HepG2 (cell line): ENCODE results near the gene VAMP2. TPM values are rescaled to one million over a fixed set of nuclear protein-coding genes. Genes with fewer than 3 reads are reported as not detected.

ENCODE experiments used
- ELK4 ChIP-seq: sonication (generic); formaldehyde crosslinking; IDR thresholded peaks from 2 replicates; pipeline ENCODE4 v1.9.0; 2021; ENCODE audit warnings: missing genetic modification reagents, borderline replicate concordance
- KLF15 ChIP-seq: sonication (generic); formaldehyde crosslinking; IDR thresholded peaks from 2 replicates; pipeline ENCODE4 v1.8.1; 2023; ENCODE audit warnings: borderline replicate concordance, mild to moderate bottlenecking, inconsistent platforms, missing genetic modification reagents, mixed read lengths
- MTA1 ChIP-seq: sonication (generic); formaldehyde crosslinking; IDR thresholded peaks from 2 replicates; pipeline ENCODE4 v1.4.0; 2020; ENCODE audit warnings: missing genetic modification reagents, mild to moderate bottlenecking, borderline replicate concordance
- MYC ChIP-seq: sonication (generic); formaldehyde crosslinking; IDR thresholded peaks from 2 replicates; pipeline ENCODE4 v1.9.0; 2021; ENCODE audit warnings: missing genetic modification reagents, borderline replicate concordance
- ONECUT2 ChIP-seq: sonication (generic); formaldehyde crosslinking; IDR thresholded peaks from 2 replicates; pipeline ENCODE4 v1.4.0; 2020; ENCODE audit warnings: missing genetic modification reagents
- POLR2G ChIP-seq: fragments of 200-400 bp; formaldehyde crosslinking; IDR thresholded peaks from 2 replicates; pipeline ENCODE4 v1.6.1; 2018; ENCODE audit warnings: mild to moderate bottlenecking, low read depth, low read length, moderate library complexity
- SATB2 ChIP-seq: sonication (generic); formaldehyde crosslinking; IDR thresholded peaks from 2 replicates; pipeline ENCODE4 v1.5.0; 2020; ENCODE audit warnings: missing genetic modification reagents
- SIN3B ChIP-seq: fragments of 150-350 bp; IDR thresholded peaks from 2 replicates; pipeline ENCODE4 v1.6.1; 2014; ENCODE audit warnings: low read length
- SOX5 ChIP-seq: IDR thresholded peaks from 2 replicates; pipeline ENCODE4 v1.6.1; 2016; ENCODE audit warnings: borderline replicate concordance
- SSRP1 ChIP-seq: IDR thresholded peaks from 2 replicates; pipeline ENCODE4 v1.6.1; 2016; ENCODE audit warnings: control low read depth
- TCF12 ChIP-seq, 2 experiments: fragments of 450-650 bp in 1 of 2; sonication (generic) in 1 of 2; formaldehyde crosslinking in 1 of 2; IDR thresholded peaks; 2 replicates each; pipeline versions ENCODE4 v1.6.1 to v1.8.0; 2017 to 2022; ENCODE audit warnings: antibody characterized with exemption in 1 of 2, mild to moderate bottlenecking in 1 of 2, missing genetic modification reagents in 1 of 2, moderate library complexity in 1 of 2
- TGIF2 ChIP-seq: IDR thresholded peaks from 2 replicates; pipeline ENCODE4 v1.6.1; 2016; ENCODE audit warnings: control low read depth, missing compliant biosample characterization
- TRIM22 ChIP-seq: fragments of 450-650 bp; IDR thresholded peaks from 2 replicates; pipeline ENCODE4 v1.6.1; 2017
- ZKSCAN5 ChIP-seq: sonication (generic); formaldehyde crosslinking; IDR thresholded peaks from 2 replicates; pipeline ENCODE4 v1.5.1; 2020; ENCODE audit warnings: mild to moderate bottlenecking, missing genetic modification reagents
- ZNF12 ChIP-seq: sonication (generic); formaldehyde crosslinking; IDR thresholded peaks from 2 replicates; pipeline ENCODE4 v1.5.0; 2020; ENCODE audit warnings: missing genetic modification reagents
- ZNF264 ChIP-seq: sonication (generic); formaldehyde crosslinking; IDR thresholded peaks from 2 replicates; pipeline ENCODE4 v1.4.0; 2020; ENCODE audit warnings: missing genetic modification reagents
- ZNF383 ChIP-seq: sonication (generic); formaldehyde crosslinking; IDR thresholded peaks from 2 replicates; pipeline ENCODE4 v1.4.0; 2020; ENCODE audit warnings: missing genetic modification reagents, mild to moderate bottlenecking, borderline replicate concordance
- ZNF441 ChIP-seq: sonication (generic); formaldehyde crosslinking; IDR thresholded peaks from 2 replicates; pipeline ENCODE4 v1.7.0; 2021; ENCODE audit warnings: missing genetic modification reagents, borderline replicate concordance
- ZNF598 ChIP-seq: sonication (generic); formaldehyde crosslinking; IDR thresholded peaks from 2 replicates; pipeline ENCODE4 v1.5.1; 2020; ENCODE audit warnings: mild to moderate bottlenecking, missing genetic modification reagents, borderline replicate concordance
- ZNF746 ChIP-seq: sonication (generic); formaldehyde crosslinking; IDR thresholded peaks from 2 replicates; pipeline ENCODE4 v1.8.0; 2022; ENCODE audit warnings: mild to moderate bottlenecking, missing genetic modification reagents
- ZNF784 ChIP-seq: sonication (generic); formaldehyde crosslinking; IDR thresholded peaks from 2 replicates; pipeline ENCODE4 v1.5.1; 2020; ENCODE audit warnings: missing genetic modification reagents, mild to moderate bottlenecking, borderline replicate concordance
- ZSCAN25 ChIP-seq: sonication (generic); formaldehyde crosslinking; IDR thresholded peaks from 2 replicates; pipeline ENCODE4 v1.8.0; 2022; ENCODE audit warnings: mild to moderate bottlenecking, missing genetic modification reagents
- polyA plus RNA-seq, 8 experiments: library from polyadenylated mRNA; depleted of rRNA in 3 of 8; stranded (reverse) in 7 of 8; unstranded in 1 of 8; fragments of >200 nt; fragmentation: Illumina TruSeq in 4 of 8; extraction: Trizol in 4 of 8; gene quantifications; 2 replicates each; pipeline versions ENCODE4 v1.2.1 to v1.2.3, GENCODE V29; 2011 to 2016; ENCODE audit warnings: low read depth in 4 of 8, missing spikeins in 1 of 8, mixed read lengths in 1 of 8; ENCODE audit not compliant: insufficient read depth in 1 of 8
- total RNA-seq, 5 experiments: library from RNA; depleted of rRNA; stranded (reverse); fragments of >200 nt; fragmentation: Illumina TruSeq; extraction: Trizol; gene quantifications; 2 replicates each; pipeline ENCODE4 v1.2.3, GENCODE V29; 2016; ENCODE audit warnings: low read depth in 1 of 5
- TF ChIP-seq, protein P1 (sequence below): sonication (generic); formaldehyde crosslinking; IDR thresholded peaks from 2 replicates; pipeline ENCODE4 v1.4.0; 2020; ENCODE audit warnings: mild to moderate bottlenecking, low read depth, missing genetic modification reagents

VAMP2 gene
- total and polyA plus RNA-seq, 2 of the 13 experiments (the other 11 are each of a cell fraction or from before 2014, with no cell fraction given), result 3.9 to 17.2 TPM

- TF ChIP-seq MTA1 (0 out of 2 replicates have a peak, but pooled peaks have one; percentile 19), ZKSCAN5 (CRISPR knock-in tag) (no peak), TGIF2 (no peak), ZNF598 (CRISPR knock-in tag) (0 out of 2 replicates have a peak, but pooled peaks have one; percentile 20), SATB2 (CRISPR knock-in tag) (no peak), ZNF12 (CRISPR knock-in tag) (no peak), ZNF784 (CRISPR knock-in tag) (no peak), ONECUT2 (CRISPR knock-in tag) (no peak), POLR2G (peak; percentile 53; the same call in 1 of the 2 replicates), ZNF441 (CRISPR knock-in tag) (0 out of 2 replicates have a peak, but pooled peaks have one; percentile 38), SOX5 (CRISPR knock-in tag) (peak; percentile 58; the same call in 1 of the 2 replicates), ZNF264 (CRISPR knock-in tag) (0 out of 2 replicates have a peak, but pooled peaks have one; percentile 37), SIN3B (no peak), MYC (no peak; the same call in 1 of the 2 replicates), ELK4 (CRISPR knock-in tag) (no peak), TCF12 (IDR thresholded peaks at IDR 0.05) (no peak), TCF12 (CRISPR knock-in tag; IDR thresholded peaks at IDR 0.05) (peak; percentile 61; the same call in 1 of the 2 replicates), ZNF746 (CRISPR knock-in tag) (0 out of 2 replicates have a peak, but pooled peaks have one; percentile 23), SSRP1 (CRISPR knock-in tag) (no peak), TRIM22 (no peak), ZSCAN25 (CRISPR knock-in tag) (no peak), KLF15 (no peak), ZNF383 (CRISPR knock-in tag) (no peak)
- TF ChIP-seq, protein P1, sequence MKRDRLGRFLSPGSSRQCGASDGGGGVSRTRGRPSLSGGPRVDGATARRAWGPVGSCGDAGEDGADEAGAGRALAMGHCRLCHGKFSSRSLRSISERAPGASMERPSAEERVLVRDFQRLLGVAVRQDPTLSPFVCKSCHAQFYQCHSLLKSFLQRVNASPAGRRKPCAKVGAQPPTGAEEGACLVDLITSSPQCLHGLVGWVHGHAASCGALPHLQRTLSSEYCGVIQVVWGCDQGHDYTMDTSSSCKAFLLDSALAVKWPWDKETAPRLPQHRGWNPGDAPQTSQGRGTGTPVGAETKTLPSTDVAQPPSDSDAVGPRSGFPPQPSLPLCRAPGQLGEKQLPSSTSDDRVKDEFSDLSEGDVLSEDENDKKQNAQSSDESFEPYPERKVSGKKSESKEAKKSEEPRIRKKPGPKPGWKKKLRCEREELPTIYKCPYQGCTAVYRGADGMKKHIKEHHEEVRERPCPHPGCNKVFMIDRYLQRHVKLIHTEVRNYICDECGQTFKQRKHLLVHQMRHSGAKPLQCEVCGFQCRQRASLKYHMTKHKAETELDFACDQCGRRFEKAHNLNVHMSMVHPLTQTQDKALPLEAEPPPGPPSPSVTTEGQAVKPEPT, result no peak
Measured at GRCh38 chr17:8152112-8152775, 10.5 kb downstream of the VAMP2 start, which contains the start of gene PER1 (continued).
